CD4-positive, alpha-beta T cell (primary cell): ENCODE measurements around the gene DNAH2. TPM values are rescaled to one million over a fixed set of nuclear protein-coding genes. Genes with fewer than 3 reads are reported as not detected.

Source experiments
- ATAC-seq: fragments of 200-7000 bp; cut with Tn5 transposase; one replicate; pipeline ENCODE4 v1.10.0; 2022; ENCODE audit warnings: mild to moderate bottlenecking; ENCODE audit not compliant: poor library complexity
- CTCF ChIA-PET: fragments of 350-600 bp; sonication (Branson Sonifier 250); formaldehyde crosslinking; loops from one replicate; lab custom pipeline; 2021; ENCODE audit warnings: antibody characterized with exemption, inconsistent platforms; lab: Charles Lee
- POLR2A ChIA-PET: fragments of 350-600 bp; sonication (Branson Sonifier 250); formaldehyde crosslinking; loops from one replicate; lab custom pipeline; 2021; ENCODE audit warnings: antibody characterized with exemption, inconsistent platforms; lab: Charles Lee
- DNase-seq, 14 experiments: peaks; one replicate each; pipeline ENCODE4 v3.0.0-alpha.2; 2013 to 2020; ENCODE audit warnings: mixed read lengths in 2 of 14
- H3K27ac ChIP-seq, 2 donors: one replicate each; pipeline versions ENCODE4 v1.5.1 to v1.7.0; 2013; ENCODE audit warnings: low read length in 2 of 2, low read depth in 1 of 2, mild to moderate bottlenecking in 1 of 2
- H3K27me3 ChIP-seq, 2 experiments: 1 replicate in 1 of 2; 2 replicates in 1 of 2; pipeline versions ENCODE4 v1.6.1 to v1.7.0; 2013; ENCODE audit warnings: low read length in 2 of 2, control low read depth in 1 of 2, mild to moderate bottlenecking in 1 of 2, moderate library complexity in 1 of 2; ENCODE audit not compliant: insufficient read depth in 2 of 2, control insufficient read depth in 1 of 2
- H3K36me3 ChIP-seq: one replicate; pipeline ENCODE4 v1.6.1; 2013; ENCODE audit warnings: low read length, control low read depth; ENCODE audit not compliant: insufficient read depth
- H3K4me1 ChIP-seq: one replicate; pipeline ENCODE4 v1.6.1; 2013; ENCODE audit warnings: low read length, control low read depth; ENCODE audit not compliant: insufficient read depth
- H3K4me3 ChIP-seq: one replicate; pipeline ENCODE4 v1.5.1; 2013; ENCODE audit warnings: mild to moderate bottlenecking, low read length, moderate library complexity
- H3K9me3 ChIP-seq, 2 experiments: 1 replicate in 1 of 2; 2 replicates in 1 of 2; pipeline versions ENCODE4 v1.6.1 to v1.7.0; 2013; ENCODE audit warnings: low read length in 2 of 2, mild to moderate bottlenecking in 2 of 2, control low read depth in 1 of 2, moderate library complexity in 1 of 2; ENCODE audit not compliant: control insufficient read depth in 1 of 2, insufficient read depth in 1 of 2
- H3K27ac Mint-ChIP-seq: one replicate; pipeline ENCODE4 v1.8.0; 2020; ENCODE audit warnings: mixed read lengths
- H3K27me3 Mint-ChIP-seq: one replicate; pipeline ENCODE4 v1.8.0; 2021; ENCODE audit warnings: mixed read lengths
- H3K36me3 Mint-ChIP-seq: one replicate; pipeline ENCODE4 v1.8.0; 2021; ENCODE audit warnings: low read depth, mixed read lengths
- H3K4me1 Mint-ChIP-seq: one replicate; pipeline ENCODE4 v1.8.0; 2021; ENCODE audit warnings: low read depth, mixed read lengths
- H3K4me3 Mint-ChIP-seq: one replicate; pipeline ENCODE4 v1.8.0; 2020; ENCODE audit warnings: mild to moderate bottlenecking, mixed read lengths
- H3K9me3 Mint-ChIP-seq: one replicate; pipeline ENCODE4 v1.8.0; 2020; ENCODE audit warnings: mixed read lengths
- CTCF ChIP-seq: fragments of 200-600 bp; IDR thresholded peaks from one replicate; pipeline ENCODE4 v1.8.0; 2022; ENCODE audit warnings: antibody characterized with exemption, mild to moderate bottlenecking
- intact Hi-C, 2 experiments: fragments of 100-400 bp; cut with DNase I in 1 of 2; cut with micrococcal nuclease in 1 of 2; formaldehyde crosslinking; loops; one replicate each; pipeline versions ENCODE4 v1.15.1 to v1.9.0; 2023 to 2025; cut with DNase I, micrococcal nuclease
- total RNA-seq, 174 experiments: library from RNA in 2 of 174; stranded (reverse) in 2 of 174; gene quantifications; one replicate each; pipeline ENCODE4 v1.2.3 and lab custom pipeline; 2021 to 2026

DNAH2 gene
- total RNA-seq, 2 experiments from 2014 or later = not detected

DNA sequence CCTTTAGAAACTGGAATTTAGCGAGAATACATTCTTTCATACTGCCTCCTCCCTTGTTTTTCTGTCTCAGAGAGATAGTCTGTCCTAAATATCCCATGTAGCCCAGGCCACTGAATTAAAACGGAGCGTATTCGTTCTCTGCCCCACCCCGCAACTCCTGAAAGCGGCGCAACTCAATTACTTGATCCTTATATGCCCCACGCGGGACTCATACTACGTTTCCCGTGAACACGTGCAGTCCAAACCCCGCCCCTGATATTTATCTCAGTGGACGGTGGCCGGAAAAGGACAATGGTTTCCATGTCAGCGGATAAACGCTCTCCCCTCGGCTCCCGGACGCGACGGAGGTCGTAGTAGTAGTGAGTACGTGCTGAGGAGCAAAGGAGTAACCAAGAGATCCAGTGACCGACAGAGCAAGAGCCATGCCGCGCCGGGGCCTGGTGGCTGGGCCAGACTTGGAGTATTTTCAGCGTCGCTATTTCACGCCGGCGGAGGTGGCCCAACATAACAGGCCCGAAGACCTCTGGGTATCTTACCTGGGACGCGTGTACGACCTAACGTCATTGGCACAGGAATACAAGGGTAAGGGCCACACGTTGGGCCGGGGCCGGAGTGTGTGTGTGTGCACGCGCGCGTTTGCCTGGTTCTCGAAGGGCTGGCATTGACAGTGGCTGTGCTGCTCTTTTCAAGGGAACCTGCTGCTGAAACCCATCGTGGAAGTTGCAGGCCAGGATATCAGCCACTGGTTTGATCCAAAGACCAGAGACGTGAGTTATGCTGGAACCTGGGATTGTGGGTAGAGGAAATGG lies 140.4 kb downstream of the DNAH2 start, which contains the start of gene CYB5D1:
CYB5D1 (plus strand) TSS at position 291 of the 809 bp plus-strand sequence; CDS start at position 423, 132 bp downstream.
- POLR2A ChIA-PET = interaction anchor here (0.6 to 2.6 kb wide), 30 partner anchors 10 to 437 kb away, joined by 3 to 79 read pairs (median 4); partner anchors contain the start of genes CNTROB, CTC1, FXR2 and KDM6B
- intact Hi-C loops = loop anchor here (1.0 to 10.0 kb wide), 5 partner anchors 15 to 823 kb away; partner anchors contain the start of genes NEURL4 (in 1 of the 2) and SLC16A13 (in 1 of the 2)
- H3K4me1 Mint-ChIP-seq = peaks cover 5% of the 10 kb centered on the region
- Histone ChIP-seq H3K4me3 (peak within 1 kb of the TSS; percentile 74), H3K27ac (peak within 1 kb of the TSS; percentile 84 to 96), H3K36me3 (peaks cover 10% of the 10 kb centered on the region), H3K9me3 (no peaks in the 10 kb centered on the region), H3K27me3 (no peaks in the 10 kb centered on the region), H3K4me1 (peaks cover 35% of the 10 kb centered on the region)
- ATAC-seq = peak; percentile 52
- peaks cover 22% of the 10 kb centered on the region for H3K36me3 Mint-ChIP-seq
- DNase-seq = peak; percentile 79 to 94 (median 86)
- H3K9me3 Mint-ChIP-seq = no peaks in the 10 kb centered on the region
- H3K4me3 Mint-ChIP-seq = no peak within 1 kb of the TSS
- TF ChIP-seq CTCF = no peak
- no peaks in the 10 kb centered on the region for H3K27me3 Mint-ChIP-seq
- CTCF ChIA-PET = interaction anchor here (0.8 to 7.9 kb wide), 12 partner anchors 13 to 171 kb away, joined by 3 to 48 read pairs (median 4); partner anchors contain the start of genes KDM6B and TP53
- no peak within 1 kb of the TSS for H3K27ac Mint-ChIP-seq

GRCh38 chr17:7858522-7858810 lies 140.9 kb downstream of the DNAH2 start:
- H3K4me1 Mint-ChIP-seq = peaks cover 5% of the 10 kb centered on the region
- Histone ChIP-seq H3K27ac (peak overlapping the region; percentile 84 to 96), H3K36me3 (peaks cover 7% of the 10 kb centered on the region), H3K4me1 (peaks cover 35% of the 10 kb centered on the region), H3K27me3 (no peaks in the 10 kb centered on the region), H3K9me3 (no peaks in the 10 kb centered on the region), H3K4me3 (peak overlapping the region; percentile 74)
- TF ChIP-seq CTCF = no peak
- DNase-seq (peak in 4 of 14 experiments; percentile 16 to 66 (median 44)), ATAC-seq (no peak)
- CTCF ChIA-PET = interaction anchor here (2.5 to 7.9 kb wide), 2 partner anchors 12 to 131 kb away, joined by 6 to 48 read pairs; no protein-coding TSS in a partner anchor
- H3K4me3 Mint-ChIP-seq = no peak overlapping the region
- POLR2A ChIA-PET = interaction anchor here (0.5 to 1.0 kb wide), 3 partner anchors 25 to 311 kb away, joined by 3 to 4 read pairs (median 4); no protein-coding TSS in a partner anchor
- peaks cover 21% of the 10 kb centered on the region for H3K36me3 Mint-ChIP-seq
- no peaks in the 10 kb centered on the region for H3K9me3 Mint-ChIP-seq
- H3K27me3 Mint-ChIP-seq = no peaks in the 10 kb centered on the region
- intact Hi-C loops = loop anchor here in 1 of 2 experiments (10.0 kb wide), 2 partner anchors 534 to 824 kb away; partner anchors contain the start of genes NEURL4 and SLC16A13
- H3K27ac Mint-ChIP-seq = no peak overlapping the region

DNA sequence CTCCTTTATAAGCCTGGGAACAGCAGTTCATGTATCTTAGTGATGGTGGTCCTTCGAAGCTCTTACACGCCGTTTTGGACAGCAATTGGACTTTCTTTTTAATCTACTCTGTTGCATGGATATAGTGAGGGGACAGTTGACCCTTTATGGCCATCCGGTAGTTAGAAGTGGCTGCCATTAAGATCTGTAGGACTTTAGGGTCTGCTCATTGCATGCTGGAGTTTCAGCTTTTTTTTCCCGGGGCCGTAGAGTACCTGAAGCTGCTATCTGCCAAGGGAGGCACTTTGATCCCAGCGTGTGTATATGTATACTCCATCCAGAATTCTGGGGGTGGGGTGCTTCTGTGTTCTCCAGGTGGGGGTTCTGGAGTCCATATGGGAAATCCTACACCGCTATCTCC lies 141.5 kb downstream of the DNAH2 start:
- H3K9me3 ChIP-seq = no peaks in the 10 kb centered on the region
- H3K9me3 Mint-ChIP-seq = no peaks in the 10 kb centered on the region
- peaks cover 17% of the 10 kb centered on the region for H3K36me3 Mint-ChIP-seq
- no peaks in the 10 kb centered on the region for H3K27me3 ChIP-seq
- no peak for TF ChIP-seq CTCF
- ATAC-seq (no peak), DNase-seq (peak in 2 of 14 experiments; percentile 8 to 40)
- H3K4me1 Mint-ChIP-seq = peaks cover 5% of the 10 kb centered on the region
- no peak overlapping the region for H3K4me3 ChIP-seq
- no peaks in the 10 kb centered on the region for H3K27me3 Mint-ChIP-seq
- intact Hi-C loops = loop anchor here in 1 of 2 experiments (10.0 kb wide), 2 partner anchors 534 to 824 kb away; partner anchors contain the start of genes NEURL4 and SLC16A13
- peaks cover 3% of the 10 kb centered on the region for H3K36me3 ChIP-seq
- ChIA-PET CTCF (interaction anchor here (2.5 to 7.9 kb wide), 2 partner anchors 12 to 131 kb away, joined by 6 to 48 read pairs; no protein-coding TSS in a partner anchor), POLR2A (interaction anchor here (0.5 to 1.0 kb wide), 3 partner anchors 24 to 311 kb away, joined by 3 to 4 read pairs (median 4); no protein-coding TSS in a partner anchor)
- no peak overlapping the region for H3K27ac ChIP-seq
- no peak overlapping the region for H3K4me3 Mint-ChIP-seq
- H3K27ac Mint-ChIP-seq = no peak overlapping the region
- H3K4me1 ChIP-seq = peaks cover 35% of the 10 kb centered on the region
